ENCODE data around the gene ARHGEF10L.

Gene ARHGEF10L

GRCh38 chr1:17655922-17656321 is 116.4 kb downstream of the ARHGEF10L start:
- no peak for DNase-seq (ENCODE audit: low spot score)

GRCh38 chr1:17657436-17657835 is 117.9 kb downstream of the ARHGEF10L start:
- no peak for DNase-seq (ENCODE audit: low spot score)

- no peak for DNase-seq (ENCODE audit: low spot score)
Observed at GRCh38 chr1:17658837-17659236, 119.3 kb downstream of the ARHGEF10L start.

GRCh38 chr1:17661546-17662157 is 122.2 kb downstream of the ARHGEF10L start:
- DNase-seq (ENCODE audit: low spot score): peak; percentile 48

GRCh38 chr1:17662296-17662695 is 122.8 kb downstream of the ARHGEF10L start:
- DNase-seq (ENCODE audit: low spot score): no peak

- DNase-seq (ENCODE audit: low spot score): no peak
Observed at GRCh38 chr1:17662786-17663185, 123.3 kb downstream of the ARHGEF10L start.

- DNase-seq (ENCODE audit: low spot score): no peak
Observed at GRCh38 chr1:17663646-17664045, 124.1 kb downstream of the ARHGEF10L start.

DNA sequence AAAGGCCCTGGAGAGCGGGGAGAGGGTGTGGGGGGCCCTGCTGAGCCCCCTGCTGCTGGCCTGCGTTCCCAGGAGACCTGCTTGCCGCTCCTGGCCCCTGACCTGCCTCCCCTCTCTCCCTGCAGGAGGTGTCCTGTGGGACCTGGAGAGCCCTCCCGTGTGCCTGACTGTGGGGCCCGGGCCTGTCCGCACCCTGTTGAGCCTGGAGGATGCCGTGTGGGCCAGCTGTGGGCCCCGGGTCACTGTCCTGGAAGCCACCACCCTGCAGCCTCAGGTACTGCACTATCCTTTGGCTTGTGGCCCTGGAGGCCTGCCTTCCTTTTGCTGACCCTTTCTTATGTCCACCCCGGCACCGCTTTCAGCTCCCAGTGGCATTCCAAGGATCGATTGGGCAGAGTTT is 124.8 kb downstream of the ARHGEF10L start:
- no peak for DNase-seq (ENCODE audit: low spot score)

DNA sequence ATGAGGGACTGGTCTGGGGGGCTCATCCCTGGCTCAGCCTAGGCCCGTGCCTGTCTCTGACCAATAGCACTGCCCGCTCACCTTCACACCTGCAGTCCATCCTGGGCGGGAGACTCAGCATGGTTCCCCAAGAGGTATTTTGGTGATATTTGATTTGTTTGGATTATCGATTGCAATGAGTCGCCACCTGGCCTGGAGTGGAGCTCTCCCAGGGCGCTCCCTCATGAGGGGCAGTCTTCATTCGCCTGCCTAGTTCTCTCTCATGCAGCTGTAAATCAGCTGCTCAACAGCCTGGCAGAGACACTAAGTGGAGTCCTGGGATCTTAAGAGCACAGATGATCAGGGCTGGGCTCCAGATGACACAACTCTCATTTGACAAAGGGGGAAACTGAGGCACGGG is 125.6 kb downstream of the ARHGEF10L start:
- DNase-seq (ENCODE audit: low spot score): no peak

- no peak for DNase-seq (ENCODE audit: low spot score)
Observed at GRCh38 chr1:17665950-17666720, 126.6 kb downstream of the ARHGEF10L start.

- DNase-seq (ENCODE audit: low spot score): no peak
Observed at GRCh38 chr1:17667641-17668040, 128.1 kb downstream of the ARHGEF10L start.

GRCh38 chr1:17668195-17668594 is 128.7 kb downstream of the ARHGEF10L start:
- DNase-seq (ENCODE audit: low spot score): no peak

- DNase-seq (ENCODE audit: low spot score): no peak
Observed at GRCh38 chr1:17668624-17669175, 129.2 kb downstream of the ARHGEF10L start.

DNA sequence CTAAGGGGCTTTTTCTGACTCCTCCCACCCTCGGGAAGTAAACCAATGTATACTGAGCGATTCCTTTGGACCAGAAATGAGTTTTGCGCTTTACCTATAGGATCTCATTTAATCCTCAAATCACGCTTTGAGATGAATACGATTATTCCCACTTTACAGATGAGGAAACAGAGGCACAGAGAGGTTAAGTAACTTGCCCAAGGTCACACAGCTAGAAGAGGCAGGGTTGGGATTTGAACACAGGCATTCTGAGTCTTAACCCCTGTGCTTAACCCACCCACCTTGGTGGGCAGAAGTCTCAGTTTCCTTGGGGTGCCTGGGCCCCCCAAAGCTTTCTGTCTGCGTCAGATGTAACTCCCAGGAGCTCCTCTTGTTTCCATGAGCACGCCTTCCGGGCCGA is 129.8 kb downstream of the ARHGEF10L start:
- no peak for DNase-seq (ENCODE audit: low spot score)

DNA sequence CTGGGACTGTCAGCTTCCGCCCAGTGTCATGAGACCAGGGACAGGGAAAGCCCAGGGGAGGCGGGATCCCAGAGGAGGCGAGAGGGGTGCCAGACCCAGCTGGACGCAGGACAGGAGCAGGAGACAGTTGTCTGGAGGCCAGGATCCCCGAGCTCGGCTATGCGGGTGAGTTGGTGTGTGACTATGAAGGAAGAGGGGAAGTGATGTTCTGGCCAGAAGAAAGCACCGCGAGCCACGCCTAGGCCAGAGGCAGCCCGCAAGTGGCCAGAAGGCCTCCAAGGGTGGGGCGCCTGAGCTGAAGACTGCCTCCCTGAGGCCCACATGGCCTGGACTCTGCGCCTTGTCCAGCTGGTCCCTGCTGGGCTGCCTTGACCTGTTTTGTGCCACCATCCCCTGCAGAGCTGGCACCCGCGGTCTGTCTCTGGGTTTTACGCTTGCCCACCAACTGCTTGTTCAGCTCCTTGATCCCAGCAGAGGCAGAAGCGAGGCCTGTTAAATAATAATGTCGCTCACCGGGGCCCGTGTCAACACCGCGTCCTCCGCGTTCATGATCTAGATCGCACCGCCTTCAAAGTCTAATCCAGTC is 130.5 kb downstream of the ARHGEF10L start:
- DNase-seq (ENCODE audit: low spot score): no peak

GRCh38 chr1:17670587-17671313 is 131.3 kb downstream of the ARHGEF10L start:
- DNase-seq (ENCODE audit: low spot score): no peak

DNA sequence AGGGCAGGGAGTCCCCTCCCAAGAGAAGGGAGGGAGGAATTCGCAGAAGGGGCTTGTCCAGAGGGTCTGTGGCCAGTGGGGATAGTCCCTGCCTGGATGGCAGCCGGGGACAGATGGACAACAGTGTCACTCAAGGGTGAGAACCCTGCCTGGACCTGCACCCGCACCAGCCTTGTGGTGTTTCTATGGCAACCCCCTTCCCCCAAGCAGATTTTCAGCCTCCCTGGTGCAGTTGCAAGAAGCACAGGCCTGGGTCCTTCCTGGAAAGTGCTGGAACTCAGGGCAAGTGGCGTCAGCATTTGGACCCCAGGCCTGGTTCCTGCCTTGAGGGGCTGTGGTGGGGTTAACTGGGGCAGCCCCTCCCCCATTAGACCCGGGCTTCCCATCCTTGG is 131.8 kb downstream of the ARHGEF10L start:
- no peak for DNase-seq (ENCODE audit: low spot score)

DNA sequence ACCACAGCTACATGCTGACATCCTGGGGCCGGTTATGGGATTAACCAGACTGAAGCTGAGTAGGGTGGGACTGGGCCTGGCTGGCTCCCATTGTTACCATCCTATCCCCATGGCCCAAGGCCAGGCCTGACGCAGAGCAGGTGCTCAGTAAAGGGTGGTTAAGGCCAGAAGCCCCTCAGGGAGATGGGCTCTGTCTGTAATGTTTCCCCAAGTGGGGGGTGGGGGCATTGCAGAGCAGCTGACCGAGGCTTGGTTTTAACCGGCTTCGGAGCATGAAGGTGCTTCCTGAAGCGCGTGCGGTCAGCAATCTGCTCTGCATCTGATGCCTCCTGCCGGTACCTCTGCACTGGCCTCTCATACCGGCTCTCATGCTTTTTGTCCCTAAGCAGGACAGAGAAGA is 132.2 kb downstream of the ARHGEF10L start:
- DNase-seq (ENCODE audit: low spot score): no peak

DNA sequence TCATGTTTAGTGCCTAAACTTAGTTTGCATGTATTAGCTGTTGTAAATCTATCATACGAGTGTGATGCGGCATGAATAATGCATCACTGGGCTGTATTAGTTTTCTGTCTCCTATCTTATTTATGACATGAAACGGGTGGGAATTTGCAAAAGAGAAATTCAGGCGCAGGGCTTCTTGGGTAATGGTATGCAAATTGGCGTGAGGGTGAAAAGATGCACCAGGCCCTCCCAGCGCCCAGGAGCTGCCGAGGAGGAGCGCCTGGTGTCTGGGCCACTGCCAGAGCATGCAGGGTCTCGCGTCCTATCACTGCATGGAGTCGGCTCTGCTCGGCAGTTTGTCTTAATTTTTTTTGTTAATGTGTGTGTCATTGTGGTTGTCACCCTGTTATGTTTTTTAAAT is 132.7 kb downstream of the ARHGEF10L start:
- no peak for DNase-seq (ENCODE audit: low spot score)

GRCh38 chr1:17673329-17674072 is 134.0 kb downstream of the ARHGEF10L start:
- DNase-seq (ENCODE audit: low spot score): no peak

GRCh38 chr1:17674726-17675500 is 135.4 kb downstream of the ARHGEF10L start:
- no peak for DNase-seq (ENCODE audit: low spot score)

All from hematopoietic multipotent progenitor cell treated with erythropoietin and hydrocortisone succinate and interleukin-3 and kit ligand, for 15 days (in vitro differentiated cells).